Vagina (tissue), 2 donors: ENCODE data around the gene PLCB2. TPM values are rescaled to one million over a fixed set of nuclear protein-coding genes. Genes with fewer than 3 reads are reported as not detected.
A peak's percentile ranks its signal among the peaks of the same experiment; 100 is the strongest.

Source experiments
- DNase-seq, 2 donors: peaks; one replicate each; pipeline ENCODE4 v3.0.0-alpha.2; 2017; ENCODE audit errors: extremely low spot score in 2 of 2
- H3K27ac ChIP-seq: fragments of 200-600 bp; sonication (generic); one replicate; pipeline ENCODE4 v1.5.1; 2019
- H3K27me3 ChIP-seq: fragments of 200-600 bp; sonication (generic); one replicate; pipeline ENCODE4 v1.5.1; 2019
- H3K36me3 ChIP-seq, 2 donors: fragments of 200-600 bp; sonication (generic); one replicate each; pipeline ENCODE4 v1.5.1; 2017 to 2019
- H3K4me1 ChIP-seq: fragments of 200-600 bp; sonication (generic); one replicate; pipeline ENCODE4 v1.5.1; 2019
- H3K4me3 ChIP-seq, 2 donors: fragments of 200-600 bp; sonication (generic); 1 replicate in 1 of 2; 2 replicates in 1 of 2; pipeline ENCODE4 v1.5.1; 2016 to 2019
- H3K9me3 ChIP-seq: fragments of 200-600 bp; sonication (generic); one replicate; pipeline ENCODE4 v1.5.1; 2019
- POLR2A ChIP-seq, 2 donors: fragments of 450-650 bp; IDR thresholded peaks; one replicate each; pipeline ENCODE4 v1.6.1; 2017; ENCODE audit warnings: antibody characterized with exemption in 2 of 2, mild to moderate bottlenecking in 2 of 2, moderate library complexity in 2 of 2
- POLR2AphosphoS5 ChIP-seq, 2 donors: sonication (generic); formaldehyde crosslinking; IDR thresholded peaks; one replicate each; pipeline ENCODE4 v1.9.0; 2017; ENCODE audit warnings: antibody characterized with exemption in 2 of 2, mild to moderate bottlenecking in 2 of 2, low read depth in 1 of 2; ENCODE audit not compliant: insufficient read depth in 1 of 2
- intact Hi-C: fragments of 100-400 bp; cut with DNase I; formaldehyde crosslinking; loops from one replicate; pipeline ENCODE4 v1.15.1; 2023
- total RNA-seq: library from RNA; depleted of rRNA; stranded (reverse); fragments of >200 nt; gene quantifications from one replicate; pipeline ENCODE4 v1.2.3, GENCODE V29; 2016
- TF ChIP-seq, protein P1 (sequence below), 3 experiments: fragments of 450-650 bp in 2 of 3; fragments of 200-600 bp in 1 of 3; sonication (generic) in 1 of 3; IDR thresholded peaks; one replicate each; pipeline ENCODE4 v1.5.1; 2017 to 2019; ENCODE audit warnings: antibody characterized with exemption in 3 of 3, mild to moderate bottlenecking in 2 of 3, moderate library complexity in 2 of 3

The PLCB2 gene
- total RNA-seq, 1 donor from 2014 or later = 14.0 TPM

DNA sequence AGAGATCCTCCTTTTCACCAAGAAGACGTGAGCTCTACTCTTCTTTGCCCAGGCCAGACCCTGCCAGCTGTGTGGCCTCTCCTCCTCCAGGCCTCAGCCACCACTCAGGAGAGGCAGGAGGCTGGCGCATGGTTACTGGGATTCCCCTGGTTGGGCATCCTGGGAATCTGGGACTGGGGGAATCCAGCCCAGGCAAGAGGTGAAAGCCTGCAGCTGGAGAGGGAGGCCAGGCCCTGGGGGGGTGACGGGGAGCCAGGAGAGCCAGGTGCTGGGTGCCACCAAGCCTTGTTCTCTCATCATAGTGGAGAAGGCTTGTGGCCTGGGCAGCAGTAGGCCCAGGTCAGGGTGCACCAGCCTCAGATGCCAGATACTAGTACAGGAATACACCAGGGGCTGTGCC lies 26.8 kb upstream of the PLCB2 start:
- intact Hi-C loops = no loop called here
- peaks cover 74% of the 10 kb centered on the region for H3K4me1 ChIP-seq
- no peak for DNase-seq
- H3K27me3 ChIP-seq = no peaks in the 10 kb centered on the region
- no peak overlapping the region for H3K4me3 ChIP-seq
- peak overlapping the region; percentile 51 for H3K27ac ChIP-seq
- no peaks in the 10 kb centered on the region for H3K9me3 ChIP-seq
- H3K36me3 ChIP-seq = no peaks in the 10 kb centered on the region
- TF ChIP-seq, protein P1, sequence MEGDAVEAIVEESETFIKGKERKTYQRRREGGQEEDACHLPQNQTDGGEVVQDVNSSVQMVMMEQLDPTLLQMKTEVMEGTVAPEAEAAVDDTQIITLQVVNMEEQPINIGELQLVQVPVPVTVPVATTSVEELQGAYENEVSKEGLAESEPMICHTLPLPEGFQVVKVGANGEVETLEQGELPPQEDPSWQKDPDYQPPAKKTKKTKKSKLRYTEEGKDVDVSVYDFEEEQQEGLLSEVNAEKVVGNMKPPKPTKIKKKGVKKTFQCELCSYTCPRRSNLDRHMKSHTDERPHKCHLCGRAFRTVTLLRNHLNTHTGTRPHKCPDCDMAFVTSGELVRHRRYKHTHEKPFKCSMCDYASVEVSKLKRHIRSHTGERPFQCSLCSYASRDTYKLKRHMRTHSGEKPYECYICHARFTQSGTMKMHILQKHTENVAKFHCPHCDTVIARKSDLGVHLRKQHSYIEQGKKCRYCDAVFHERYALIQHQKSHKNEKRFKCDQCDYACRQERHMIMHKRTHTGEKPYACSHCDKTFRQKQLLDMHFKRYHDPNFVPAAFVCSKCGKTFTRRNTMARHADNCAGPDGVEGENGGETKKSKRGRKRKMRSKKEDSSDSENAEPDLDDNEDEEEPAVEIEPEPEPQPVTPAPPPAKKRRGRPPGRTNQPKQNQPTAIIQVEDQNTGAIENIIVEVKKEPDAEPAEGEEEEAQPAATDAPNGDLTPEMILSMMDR (IDR thresholded peaks at IDR 0.05) = no peak

- Histone ChIP-seq H3K4me3 (no peak overlapping the region), H3K4me1 (peaks cover 68% of the 10 kb centered on the region), H3K36me3 (no peaks in the 10 kb centered on the region), H3K27ac (peak overlapping the region; percentile 51), H3K27me3 (no peaks in the 10 kb centered on the region), H3K9me3 (no peaks in the 10 kb centered on the region)
- TF ChIP-seq POLR2AphosphoS5 (IDR thresholded peaks at IDR 0.05; ENCODE audit: insufficient read depth in 1 of 2, low read depth in 1 of 2) (peak in 1 of 2 donors; percentile 3), POLR2A (IDR thresholded peaks at IDR 0.05) (no peak)
- intact Hi-C loops = no loop called here
- DNase-seq = no peak
These were observed 26.3 kb upstream of the PLCB2 start for GRCh38 chr15:40333922-40334492.

- DNase-seq = no peak
- no peak overlapping the region for H3K27ac ChIP-seq
- H3K36me3 ChIP-seq = no peaks in the 10 kb centered on the region
- no peaks in the 10 kb centered on the region for H3K9me3 ChIP-seq
- TF ChIP-seq POLR2A (IDR thresholded peaks at IDR 0.05) = no peak
- no peak for TF ChIP-seq POLR2AphosphoS5 (IDR thresholded peaks at IDR 0.05; ENCODE audit: insufficient read depth in 1 of 2, low read depth in 1 of 2)
- TF ChIP-seq, protein P1 (IDR thresholded peaks at IDR 0.05) = no peak
- peaks cover 51% of the 10 kb centered on the region for H3K4me1 ChIP-seq
- no peaks in the 10 kb centered on the region for H3K27me3 ChIP-seq
- no peak overlapping the region for H3K4me3 ChIP-seq
- intact Hi-C loops = no loop called here
These were observed 24.5 kb upstream of the PLCB2 start for GRCh38 chr15:40332113-40332781.

GRCh38 chr15:40331637-40332036 lies 23.9 kb upstream of the PLCB2 start:
- no peak for DNase-seq
- Histone ChIP-seq H3K27me3 (no peaks in the 10 kb centered on the region), H3K4me1 (peaks cover 45% of the 10 kb centered on the region), H3K9me3 (no peaks in the 10 kb centered on the region), H3K27ac (no peak overlapping the region), H3K4me3 (no peak overlapping the region), H3K36me3 (no peaks in the 10 kb centered on the region)
- TF ChIP-seq, protein P1 (IDR thresholded peaks at IDR 0.05) = no peak
- intact Hi-C loops = no loop called here

DNA sequence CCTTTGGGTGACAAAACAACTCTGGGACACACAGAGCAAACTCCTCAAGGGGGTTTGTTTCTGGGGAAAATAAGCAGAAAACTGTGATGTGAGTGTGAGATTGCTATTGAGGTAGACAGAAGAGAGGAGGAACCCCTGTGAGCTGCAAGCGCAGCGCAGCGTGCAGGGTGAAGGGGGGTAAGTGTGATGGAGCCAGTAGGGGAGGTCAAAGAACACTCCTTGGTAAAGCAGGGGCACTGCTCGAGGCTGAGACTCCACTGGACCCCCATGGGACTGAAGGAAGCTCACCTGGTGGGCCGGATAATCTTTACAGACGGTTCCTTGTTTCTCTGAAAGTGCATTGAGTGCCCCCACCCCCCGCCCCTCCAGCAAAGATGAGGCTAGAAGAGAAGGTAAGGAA lies 23.3 kb upstream of the PLCB2 start:
- no peak for DNase-seq
- H3K9me3 ChIP-seq = no peaks in the 10 kb centered on the region
- no peaks in the 10 kb centered on the region for H3K27me3 ChIP-seq
- intact Hi-C loops = no loop called here
- H3K4me1 ChIP-seq = peaks cover 39% of the 10 kb centered on the region
- H3K4me3 ChIP-seq = no peak overlapping the region
- H3K27ac ChIP-seq = no peak overlapping the region
- H3K36me3 ChIP-seq = no peaks in the 10 kb centered on the region
- TF ChIP-seq POLR2A (IDR thresholded peaks at IDR 0.05) (no peak), POLR2AphosphoS5 (IDR thresholded peaks at IDR 0.05; ENCODE audit: insufficient read depth in 1 of 2, low read depth in 1 of 2) (no peak)
- TF ChIP-seq, protein P1 (IDR thresholded peaks at IDR 0.05) = no peak
